Measurements from ENCODE around the gene SLC5A3.

SLC5A3 gene

GRCh38 chr21:34071683-34072082 lies 1.7 kb upstream of the SLC5A3 start:
- no peak for DNase-seq (ENCODE audit: low read depth in 3 of 3)

GRCh38 chr21:34072145-34073031 lies 990 bp upstream of the SLC5A3 start:
- no peak for DNase-seq (ENCODE audit: low read depth in 3 of 3)

- DNase-seq (ENCODE audit: low read depth in 3 of 3): peak in 2 of 3 experiments; percentile 22 to 23
Observed at GRCh38 chr21:34073749-34074282, 438 bp downstream of the SLC5A3 start.

- no peak for DNase-seq (ENCODE audit: low read depth in 3 of 3)
Observed at GRCh38 chr21:34074283-34075090, 1.1 kb downstream of the SLC5A3 start.

GRCh38 chr21:34075091-34075425 lies 1.7 kb downstream of the SLC5A3 start:
- no peak for DNase-seq (ENCODE audit: low read depth in 3 of 3)

- DNase-seq (ENCODE audit: low read depth in 3 of 3): no peak
Observed at GRCh38 chr21:34075760-34076660, 2.6 kb downstream of the SLC5A3 start.

GRCh38 chr21:34076835-34077234 lies 3.5 kb downstream of the SLC5A3 start:
- DNase-seq (ENCODE audit: low read depth in 3 of 3): no peak

GRCh38 chr21:34077888-34078287 lies 4.5 kb downstream of the SLC5A3 start:
- no peak for DNase-seq (ENCODE audit: low read depth in 3 of 3)

GRCh38 chr21:34078915-34079314 lies 5.5 kb downstream of the SLC5A3 start:
- DNase-seq (ENCODE audit: low read depth in 3 of 3): no peak

GRCh38 chr21:34080710-34081109 lies 7.3 kb downstream of the SLC5A3 start:
- no peak for DNase-seq (ENCODE audit: low read depth in 3 of 3)

- no peak for DNase-seq (ENCODE audit: low read depth in 3 of 3)
Observed at GRCh38 chr21:34082769-34083168, 9.4 kb downstream of the SLC5A3 start.

- no peak for DNase-seq (ENCODE audit: low read depth in 3 of 3)
Observed at GRCh38 chr21:34083357-34083756, 10.0 kb downstream of the SLC5A3 start.

- DNase-seq (ENCODE audit: low read depth in 3 of 3): no peak
Observed at GRCh38 chr21:34085129-34085528, 11.8 kb downstream of the SLC5A3 start.

- no peak for DNase-seq (ENCODE audit: low read depth in 3 of 3)
Observed at GRCh38 chr21:34086887-34087306, 13.5 kb downstream of the SLC5A3 start.

- no peak for DNase-seq (ENCODE audit: low read depth in 3 of 3)
Observed at GRCh38 chr21:34088752-34089151, 15.4 kb downstream of the SLC5A3 start.

- DNase-seq (ENCODE audit: low read depth in 3 of 3): no peak
Observed at GRCh38 chr21:34091032-34091431, 17.7 kb downstream of the SLC5A3 start.

- DNase-seq (ENCODE audit: low read depth in 3 of 3): no peak
Observed at GRCh38 chr21:34091607-34092006, 18.2 kb downstream of the SLC5A3 start.

- no peak for DNase-seq (ENCODE audit: low read depth in 3 of 3)
Observed at GRCh38 chr21:34092262-34092921, 19.0 kb downstream of the SLC5A3 start.

GRCh38 chr21:34093083-34093482 lies 19.7 kb downstream of the SLC5A3 start:
- DNase-seq (ENCODE audit: low read depth in 3 of 3): no peak

- DNase-seq (ENCODE audit: low read depth in 3 of 3): no peak
Observed at GRCh38 chr21:34094949-34095348, 21.6 kb downstream of the SLC5A3 start.

- no peak for DNase-seq (ENCODE audit: low read depth in 3 of 3)
Observed at GRCh38 chr21:34097442-34097841, 24.1 kb downstream of the SLC5A3 start.

Measured in stimulated activated CD4-positive, alpha-beta T cell treated with anti-CD3 and anti-CD28 coated beads, TNF-alpha, amount 100 ng/mL, for 24 hours (primary cell).